ENCODE data around the gene RNF26. TPM values are rescaled to one million over a fixed set of nuclear protein-coding genes. Genes with fewer than 3 reads are reported as not detected.

Gene RNF26
- total and polyA plus RNA-seq, 12 donors, result 5.2 to 28.0 (median 12.7) TPM

DNA sequence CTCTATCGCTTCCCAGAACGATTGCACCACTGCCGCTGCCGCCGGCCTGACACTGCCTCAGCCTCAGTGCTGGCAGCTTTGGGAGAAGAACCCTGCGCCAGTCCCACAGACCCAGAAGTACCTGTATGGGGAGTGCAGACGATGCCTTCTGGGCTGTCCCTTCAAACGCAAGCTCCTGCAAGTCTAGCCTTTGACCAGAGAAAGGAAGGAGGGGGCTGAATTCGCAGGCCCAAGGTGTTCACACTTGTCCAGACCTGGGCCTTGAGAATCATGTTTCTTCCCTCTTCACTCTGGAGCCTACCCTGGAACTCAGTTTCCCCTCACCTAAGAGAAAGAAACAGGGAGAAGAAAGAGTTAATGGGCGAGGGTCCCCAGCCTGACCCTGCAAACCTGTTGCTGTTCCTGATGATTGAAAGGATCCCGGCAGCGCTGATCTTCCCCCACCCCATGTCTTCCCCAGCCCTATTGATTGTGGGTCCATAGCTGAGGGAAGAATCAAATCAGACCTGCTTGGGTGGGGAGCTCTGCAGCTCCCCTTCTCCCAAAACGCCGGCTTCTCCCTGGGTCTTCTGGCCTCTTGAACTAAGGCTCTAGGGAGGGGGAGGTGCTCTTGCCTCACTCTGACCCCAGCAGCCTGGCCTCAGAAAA is 16.6 kb upstream of the RNF26 start:
- H3K36me3 ChIP-seq (replicated peaks in 1 of 2), result no peaks in the 10 kb centered on the region
- peaks cover 4% of the 10 kb centered on the region for H3K27me3 ChIP-seq
- H3K9me3 ChIP-seq (replicated peaks in 1 of 3), result no peaks in the 10 kb centered on the region
- H3K4me1 ChIP-seq (replicated peaks in 1 of 2), result peaks cover 20 to 46% of the 10 kb centered on the region in 2 donors
- H3K4me3 ChIP-seq, result peak overlapping the region in 1 of 4 donors; percentile 63
- peak overlapping the region in 2 of 5 donors; percentile 68 to 72 for H3K27ac ChIP-seq
- 75 to 83% (median 77%) methylated on average over 9 to 14 of the region's 14 CpGs for WGBS, 4 donors
- no peak for DNase-seq
- TF ChIP-seq CTCF (IDR thresholded peaks at IDR 0.05) (no peak), POLR2A (IDR thresholded peaks at IDR 0.05) (no peak)
- intact Hi-C loops (cut with DNase I), result no loop called here

- peaks cover 4% of the 10 kb centered on the region for H3K27me3 ChIP-seq
- 62 to 72% (median 66%) methylated on average over 15 to 22 of the region's 22 CpGs for WGBS, 4 donors
- no peaks in the 10 kb centered on the region for H3K36me3 ChIP-seq (replicated peaks in 1 of 2)
- peaks cover 20 to 46% of the 10 kb centered on the region in 2 donors for H3K4me1 ChIP-seq (replicated peaks in 1 of 2)
- H3K4me3 ChIP-seq, result no peak overlapping the region
- no peaks in the 10 kb centered on the region for H3K9me3 ChIP-seq (replicated peaks in 1 of 3)
- H3K27ac ChIP-seq, result peak overlapping the region in 2 of 5 donors; percentile 68 to 84
- TF ChIP-seq CTCF (IDR thresholded peaks at IDR 0.05) (no peak), POLR2A (IDR thresholded peaks at IDR 0.05) (peak in 1 of 2 donors; percentile 27)
- peak in 6 of 7 donors; percentile 53 to 82 (median 67) for DNase-seq
- intact Hi-C loops (cut with DNase I), result no loop called here
Observed at GRCh38 chr11:119318240-119319135, 15.8 kb upstream of the RNF26 start.

DNA sequence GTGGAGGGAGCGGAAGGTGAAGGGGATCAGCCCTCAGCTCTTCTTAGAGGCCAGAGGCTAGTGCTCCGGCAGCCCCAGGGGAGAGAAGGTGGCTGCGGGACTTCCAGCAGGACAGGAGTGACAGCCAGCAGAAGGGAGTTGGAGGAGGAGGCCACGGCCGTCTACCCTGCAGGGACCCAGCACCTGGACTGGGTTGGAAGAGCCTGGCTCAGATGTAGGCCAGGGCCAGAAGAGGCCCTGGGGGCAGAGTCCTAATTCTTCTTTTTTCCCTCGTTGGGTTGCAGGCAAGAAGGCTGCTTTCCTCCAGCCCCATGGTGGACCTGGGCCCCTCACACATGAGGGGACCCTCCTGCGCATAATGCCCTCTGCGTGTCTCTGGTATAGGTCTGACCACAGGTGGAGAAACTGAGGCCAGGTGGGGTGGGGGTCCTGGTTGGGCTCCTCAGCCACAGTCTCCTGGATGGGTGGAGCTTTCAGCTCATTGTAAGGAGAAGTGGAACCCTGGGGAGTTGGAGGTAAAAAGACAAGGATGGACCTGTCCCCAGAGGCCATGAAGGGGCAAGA is 15.1 kb upstream of the RNF26 start:
- DNase-seq, result peak in 1 of 7 donors; percentile 47

More for the DNA sequence above, 15.1 kb upstream of the RNF26 start:
- peak overlapping the region in 3 of 5 donors; percentile 31 to 84 (median 68) for H3K27ac ChIP-seq
- H3K36me3 ChIP-seq (replicated peaks in 1 of 2), result no peaks in the 10 kb centered on the region
- 78 to 88% (median 81%) methylated on average over 7 to 8 of the region's 8 CpGs for WGBS, 4 donors
- TF ChIP-seq CTCF (IDR thresholded peaks at IDR 0.05) (no peak), POLR2A (IDR thresholded peaks at IDR 0.05) (no peak)
- no peak overlapping the region for H3K4me3 ChIP-seq
- no peaks in the 10 kb centered on the region for H3K9me3 ChIP-seq (replicated peaks in 1 of 3)
- intact Hi-C loops (cut with DNase I), result no loop called here
- peaks cover 4% of the 10 kb centered on the region for H3K27me3 ChIP-seq
- peaks cover 20 to 46% of the 10 kb centered on the region in 2 donors for H3K4me1 ChIP-seq (replicated peaks in 1 of 2)
